Transverse colon (tissue), 4 donors: Measurements from ENCODE around the gene COX10. TPM values are rescaled to one million over a fixed set of nuclear protein-coding genes. Genes with fewer than 3 reads are reported as not detected.

Source experiments
- DNase-seq: peaks from one replicate; pipeline ENCODE4 v3.0.0-alpha.2; 2019
- H3K27ac ChIP-seq, 4 donors: fragments of 200-600 bp; sonication (generic); 2 replicates each; pipeline ENCODE4 v1.5.1; 2016 to 2018; ENCODE audit warnings: inconsistent platforms in 4 of 4
- H3K27me3 ChIP-seq: fragments of 200-600 bp; sonication (generic); 2 replicates; pipeline ENCODE4 v1.5.1; 2017; ENCODE audit warnings: inconsistent platforms
- H3K36me3 ChIP-seq, 4 donors: fragments of 200-600 bp; sonication (generic); 2 replicates each; pipeline ENCODE4 v1.5.1; 2017 to 2019; ENCODE audit warnings: inconsistent platforms in 4 of 4
- H3K4me1 ChIP-seq, 4 donors: fragments of 200-600 bp; sonication (generic); 2 replicates each; pipeline ENCODE4 v1.5.1; 2017 to 2020; ENCODE audit warnings: inconsistent platforms in 4 of 4
- H3K4me3 ChIP-seq, 4 donors: fragments of 200-600 bp; sonication (generic); 1 replicate in 1 of 4; 2 replicates in 3 of 4; pipeline versions ENCODE4 v1.5.1 to v1.6.1; 2017 to 2019; ENCODE audit warnings: inconsistent platforms in 4 of 4
- H3K9me3 ChIP-seq, 2 donors: fragments of 200-600 bp; sonication (generic); 2 replicates each; pipeline ENCODE4 v1.5.1; 2017 to 2019; ENCODE audit warnings: inconsistent platforms in 2 of 2
- CTCF ChIP-seq, 5 experiments: fragments of 200-600 bp in 3 of 5; fragments of 450-650 bp in 2 of 5; sonication (generic) in 3 of 5; IDR thresholded peaks; 1 replicate in 2 of 5; 2 replicates in 3 of 5; pipeline ENCODE4 v1.5.1; 2016 to 2017; ENCODE audit warnings: antibody characterized with exemption in 5 of 5, inconsistent platforms in 3 of 5, mild to moderate bottlenecking in 2 of 5, moderate library complexity in 1 of 5
- EP300 ChIP-seq: sonication (generic); formaldehyde crosslinking; IDR thresholded peaks from one replicate; pipeline ENCODE4 v1.6.1; 2017; ENCODE audit warnings: antibody characterized with exemption, low read depth
- POLR2A ChIP-seq: fragments of 450-650 bp; IDR thresholded peaks from one replicate; pipeline ENCODE4 v1.6.1; 2016; ENCODE audit warnings: antibody characterized with exemption, mild to moderate bottlenecking, moderate library complexity
- POLR2AphosphoS5 ChIP-seq, 3 donors: sonication (generic); formaldehyde crosslinking; IDR thresholded peaks; one replicate each; pipeline ENCODE4 v1.6.1; 2016; ENCODE audit warnings: antibody characterized with exemption in 3 of 3
- WGBS, 2 donors: methylation state at CpG; one replicate each; pipeline ENCODE4 v1.1.5; 2018; ENCODE audit warnings: low coverage in 1 of 2; 5-methylcytosine and 5-hydroxymethylcytosine counted together
- in situ Hi-C, 4 donors: fragments of 200-750 bp; cut with MboI; loops; one replicate each; pipeline versions ENCODE4 v1.15.0 to v1.15.1; 2017; ENCODE audit warnings: low sequenced_read_pairs in 3 of 4, low pct_ligation_motif_present in 1 of 4, low pct_unique_long_range_greater_than_20kb in 1 of 4
- intact Hi-C: fragments of 100-400 bp; cut with DNase I; formaldehyde crosslinking; loops from one replicate; pipeline ENCODE4 v1.15.1; 2023; ENCODE audit warnings: low total_unique reads
- total RNA-seq, 4 donors: library from RNA; depleted of rRNA; stranded (reverse); fragments of >200 nt; gene quantifications; one replicate each; pipeline ENCODE4 v1.1.0, GENCODE V29; 2016

Gene COX10
- total RNA-seq, 4 donors from 2014 or later = 48.9 to 61.9 (median 53.5) TPM

DNA sequence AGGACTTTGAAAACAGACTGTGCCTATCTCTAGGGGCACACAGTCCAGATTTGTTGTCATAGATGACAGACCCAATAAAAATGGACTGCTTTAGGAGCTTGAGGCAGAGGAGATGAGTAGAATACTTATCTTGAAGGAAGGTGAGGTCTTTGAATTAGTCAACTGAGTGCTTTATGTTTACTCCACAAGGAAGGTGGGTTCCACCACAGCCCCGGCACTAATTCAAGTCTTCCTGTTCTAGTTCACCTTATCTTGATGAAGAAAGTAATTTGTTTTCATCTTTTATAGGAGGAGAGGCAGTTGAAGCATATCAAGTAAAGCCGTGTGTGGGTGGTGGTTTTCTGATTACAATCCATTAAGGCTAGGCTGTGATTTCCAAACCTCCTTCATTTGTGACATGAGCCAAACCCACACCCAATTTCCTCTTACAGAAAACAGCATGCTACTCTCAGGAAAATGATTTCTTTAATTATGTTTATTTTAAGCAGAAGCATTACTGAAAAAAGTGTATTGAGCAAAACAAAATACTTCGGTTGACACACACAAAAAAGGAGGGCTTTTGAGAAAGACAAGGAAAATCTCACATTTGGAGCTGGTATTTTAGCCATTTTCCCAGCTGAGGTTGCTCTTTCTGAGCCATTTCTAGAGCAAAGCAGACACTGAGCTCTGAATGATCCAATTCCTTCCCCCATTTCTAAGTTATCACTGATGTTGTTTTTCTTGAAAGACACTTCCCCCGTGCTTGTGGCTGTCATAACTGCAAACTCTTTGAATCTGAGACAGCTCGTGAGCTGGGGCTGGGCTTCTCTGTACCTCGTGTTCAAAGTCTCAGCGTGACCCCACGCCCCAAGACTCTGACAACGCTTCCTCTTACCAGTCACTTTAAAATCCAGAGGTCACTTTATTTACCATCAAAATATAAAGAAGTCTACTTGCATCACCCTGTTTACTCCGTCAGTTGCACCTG, 132.0 kb downstream of the COX10 start:
- intact Hi-C loops (no loop called here), in situ Hi-C loops (no loop called here)
- no peaks in the 10 kb centered on the region for H3K36me3 ChIP-seq
- peak overlapping the region; percentile 7 to 45 (median 35) for H3K27ac ChIP-seq
- H3K27me3 ChIP-seq = no peaks in the 10 kb centered on the region
- DNase-seq = peak; percentile 30
- H3K4me1 ChIP-seq = peaks cover 5 to 26% (median 15%) of the 10 kb centered on the region in 4 donors
- no peak overlapping the region for H3K4me3 ChIP-seq
- TF ChIP-seq CTCF (IDR thresholded peaks at IDR 0.05) (no peak), POLR2AphosphoS5 (IDR thresholded peaks at IDR 0.05) (no peak), POLR2A (no peak), EP300 (no peak)
- WGBS, 2 donors = 34 to 45% methylated on average over 8 to 10 of the region's 10 CpGs
- no peaks in the 10 kb centered on the region for H3K9me3 ChIP-seq

DNA sequence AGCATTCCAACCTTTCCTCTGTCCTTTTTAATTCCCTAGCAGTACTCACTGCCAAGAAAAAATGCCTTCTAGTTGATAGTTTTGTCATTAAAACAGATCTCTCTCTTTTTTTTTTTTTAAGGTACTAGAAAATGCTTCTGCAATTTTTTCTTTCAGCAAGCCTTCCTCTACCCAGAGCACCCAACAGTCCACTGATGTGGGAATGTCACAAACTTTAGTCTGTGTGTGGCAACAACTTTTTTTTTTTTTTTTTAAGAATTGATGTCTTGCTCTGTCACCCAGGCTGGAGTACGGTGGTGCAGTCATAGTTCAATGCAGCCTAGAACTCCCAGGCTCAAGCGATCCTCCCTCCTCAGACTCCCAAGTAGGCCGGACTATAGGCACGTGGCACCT, 132.7 kb downstream of the COX10 start:
- WGBS, 2 donors = 95 to 100% methylated on average over 2 to 4 of the region's 4 CpGs
- TF ChIP-seq CTCF (IDR thresholded peaks at IDR 0.05) (no peak), POLR2AphosphoS5 (IDR thresholded peaks at IDR 0.05) (no peak), POLR2A (no peak), EP300 (no peak)
- intact Hi-C loops = no loop called here
- H3K27ac ChIP-seq = peak overlapping the region; percentile 7 to 45 (median 35)
- DNase-seq = no peak
- peaks cover 5 to 27% (median 15%) of the 10 kb centered on the region in 4 donors for H3K4me1 ChIP-seq
- H3K36me3 ChIP-seq = peaks cover 0 to 3% (median 1%) of the 10 kb centered on the region in 4 donors
- H3K27me3 ChIP-seq = no peaks in the 10 kb centered on the region
- in situ Hi-C loops = no loop called here
- H3K9me3 ChIP-seq = no peaks in the 10 kb centered on the region
- H3K4me3 ChIP-seq = no peak overlapping the region

GRCh38 chr17:14202388-14203166, 133.3 kb downstream of the COX10 start:
- H3K4me1 ChIP-seq = peaks cover 5 to 27% (median 15%) of the 10 kb centered on the region in 4 donors
- TF ChIP-seq EP300 (no peak), POLR2A (no peak), CTCF (IDR thresholded peaks at IDR 0.05) (no peak), POLR2AphosphoS5 (IDR thresholded peaks at IDR 0.05) (no peak)
- 86 to 94% methylated on average over 8 to 10 of the region's 10 CpGs for WGBS, 2 donors
- in situ Hi-C loops = no loop called here
- no peak overlapping the region for H3K4me3 ChIP-seq
- no peaks in the 10 kb centered on the region for H3K27me3 ChIP-seq
- peaks cover 0 to 5% (median 2%) of the 10 kb centered on the region in 4 donors for H3K36me3 ChIP-seq
- H3K27ac ChIP-seq = no peak overlapping the region
- H3K9me3 ChIP-seq = no peaks in the 10 kb centered on the region
- intact Hi-C loops = no loop called here
- DNase-seq = no peak

DNA sequence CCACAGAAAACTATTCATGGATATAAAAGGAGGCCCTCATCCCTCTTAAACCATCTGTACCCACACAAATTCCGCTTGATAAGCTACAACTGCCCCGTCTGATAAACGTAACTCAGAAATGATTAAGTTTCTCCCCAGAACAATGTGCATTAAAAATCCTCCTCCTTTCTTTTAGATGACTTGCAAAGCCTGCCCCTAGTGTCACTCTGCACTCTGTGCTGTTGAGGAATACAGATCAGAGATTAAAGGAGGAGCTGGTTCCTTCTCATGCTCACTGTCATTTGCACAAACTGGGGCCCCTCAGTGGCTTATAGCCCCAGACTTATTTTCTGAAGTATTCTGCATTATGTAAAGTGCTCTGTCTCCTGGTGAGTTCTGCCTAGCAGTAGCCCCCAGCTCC, 134.1 kb downstream of the COX10 start:
- DNase-seq = no peak
- TF ChIP-seq EP300 (no peak), POLR2AphosphoS5 (IDR thresholded peaks at IDR 0.05) (no peak), POLR2A (no peak), CTCF (IDR thresholded peaks at IDR 0.05) (no peak)
- intact Hi-C loops = no loop called here
- H3K4me3 ChIP-seq = no peak overlapping the region
- H3K27ac ChIP-seq = no peak overlapping the region
- H3K9me3 ChIP-seq = no peaks in the 10 kb centered on the region
- H3K36me3 ChIP-seq = peaks cover 0 to 5% (median 2%) of the 10 kb centered on the region in 4 donors
- peaks cover 5 to 27% (median 15%) of the 10 kb centered on the region in 4 donors for H3K4me1 ChIP-seq
- 67 to 85% methylated on average over 3 of the region's 3 CpGs for WGBS, 2 donors
- in situ Hi-C loops = no loop called here
- no peaks in the 10 kb centered on the region for H3K27me3 ChIP-seq
